Measurements from ENCODE around the gene POLR2E. TPM values are rescaled to one million over a fixed set of nuclear protein-coding genes. Genes with fewer than 3 reads are reported as not detected.
A peak's percentile ranks its signal among the peaks of the same experiment; 100 is the strongest.

Gene POLR2E
- total and polyA plus RNA-seq, 2 of the 13 experiments (the other 11 are each of a cell fraction or from before 2014, with no cell fraction given): 140 to 272 TPM

GRCh38 chr19:1064661-1065605 lies 30.2 kb downstream of the POLR2E start (continued):
- TF ChIP-seq PHF8 (CRISPR knock-in tag; IDR thresholded peaks at IDR 0.05) (0 out of 2 replicates have a peak, but pooled peaks have one; percentile 29), FOSL1 (CRISPR knock-in tag; IDR thresholded peaks at IDR 0.05; ENCODE audit: borderline replicate concordance) (no peak), NKX3-1 (CRISPR knock-in tag; IDR thresholded peaks at IDR 0.05) (no peak; the same call in 1 of the 2 replicates), NCOA5 (CRISPR knock-in tag; IDR thresholded peaks at IDR 0.05) (no peak), ZNF20 (CRISPR knock-in tag; IDR thresholded peaks at IDR 0.05) (no peak), ZNF790 (CRISPR knock-in tag; IDR thresholded peaks at IDR 0.05; ENCODE audit: borderline replicate concordance) (no peak), ZNF232 (CRISPR knock-in tag; IDR thresholded peaks at IDR 0.05; ENCODE audit: borderline replicate concordance) (peak; percentile 81), ZNF816 (CRISPR knock-in tag; IDR thresholded peaks at IDR 0.05; ENCODE audit: borderline replicate concordance) (peak; percentile 84; the same call in 1 of the 2 replicates), NRL (CRISPR knock-in tag; IDR thresholded peaks at IDR 0.05; ENCODE audit: borderline replicate concordance) (peak; percentile 68), GLMP (CRISPR knock-in tag; IDR thresholded peaks at IDR 0.05; ENCODE audit: borderline replicate concordance) (no peak), MEIS1 (CRISPR knock-in tag; IDR thresholded peaks at IDR 0.05; ENCODE audit: borderline replicate concordance) (no peak), GATAD2A (CRISPR knock-in tag; IDR thresholded peaks at IDR 0.05) (no peak), ZNF296 (CRISPR knock-in tag; conservative IDR thresholded peaks at IDR 0.05) (no peak), ZNF431 (CRISPR knock-in tag; IDR thresholded peaks at IDR 0.05; ENCODE audit: borderline replicate concordance, low read depth) (no peak), PLRG1 (conservative IDR thresholded peaks at IDR 0.05) (no peak), FIP1L1 (IDR thresholded peaks at IDR 0.05; ENCODE audit: borderline replicate concordance, insufficient read depth, low read depth, low read length) (no peak), ZNF776 (CRISPR knock-in tag; IDR thresholded peaks at IDR 0.05) (peak; percentile 37), SRSF1 (optimal IDR thresholded peaks at IDR 0.05; ENCODE audit: low read depth, low read length) (no peak), ZBTB40 (IDR thresholded peaks at IDR 0.05) (no peak), ZBTB40 (CRISPR knock-in tag; IDR thresholded peaks at IDR 0.05) (peak; percentile 56; the same call in 1 of the 2 replicates)
